ENCODE measurements around the gene GNAQ.
"Not testable (repeated sequence)": the region's sequence is repeated elsewhere in the genome, so short reads cannot be mapped to it uniquely, and the experiment has no call there.

Gene GNAQ

DNA sequence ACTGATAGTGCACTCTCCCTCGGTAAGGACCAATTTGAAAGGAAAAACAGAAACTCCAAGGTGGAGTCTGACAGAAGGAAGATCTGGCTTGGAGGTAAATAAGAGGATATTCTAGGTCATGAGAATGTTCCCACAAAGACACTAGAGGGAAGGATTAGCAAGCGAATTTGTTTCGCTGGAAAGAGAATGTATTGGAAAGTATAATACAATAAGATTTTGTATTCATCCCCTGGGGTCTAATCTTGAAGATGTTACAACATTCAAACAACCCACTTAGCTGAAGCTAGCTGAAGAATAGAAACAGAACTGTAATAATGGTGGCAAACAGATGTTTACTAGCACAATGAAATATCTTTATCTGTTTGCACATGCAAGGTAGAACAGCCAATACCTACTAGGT lies 158.7 kb downstream of the GNAQ start:
- no peak for DNase-seq (ENCODE audit: low read depth)

DNA sequence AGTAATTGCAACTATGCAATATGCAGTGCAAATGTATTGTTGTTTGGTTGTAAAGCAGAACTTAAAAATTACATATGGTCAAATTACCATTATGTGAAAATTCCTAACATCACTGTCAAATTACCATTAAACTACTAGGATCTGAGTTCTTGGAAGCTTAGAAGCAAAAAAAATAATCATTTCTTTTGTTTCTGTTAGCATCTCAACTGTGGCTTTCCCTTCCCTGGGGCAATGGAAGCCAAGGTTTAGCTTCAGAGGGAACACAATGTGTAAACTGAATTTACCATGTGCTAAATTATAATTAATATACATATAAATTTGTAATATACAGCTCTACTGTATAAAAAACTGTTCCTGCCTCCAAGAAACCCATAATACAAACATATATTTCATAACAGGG lies 159.4 kb downstream of the GNAQ start:
- DNase-seq (ENCODE audit: low read depth): no peak

DNA sequence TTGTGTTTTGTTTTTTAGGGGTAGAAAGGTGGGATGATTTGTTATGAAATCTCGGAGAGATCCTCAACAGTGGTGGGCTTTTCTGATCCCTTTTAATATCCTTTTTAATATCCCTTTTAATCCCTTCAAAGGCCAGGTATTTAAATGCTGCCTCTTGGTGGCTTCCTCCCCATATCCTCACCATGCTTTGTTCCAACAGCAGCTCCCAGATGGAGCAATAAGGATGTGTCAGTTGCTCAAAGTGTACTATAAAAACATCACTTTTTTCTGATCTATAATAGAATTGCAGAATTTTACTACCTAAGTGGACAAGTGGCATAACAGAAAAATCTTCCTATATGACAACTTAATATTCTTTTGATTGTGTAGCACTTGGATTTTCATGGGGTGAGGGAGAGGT lies 160.1 kb downstream of the GNAQ start:
- DNase-seq (ENCODE audit: low read depth): no peak

DNA sequence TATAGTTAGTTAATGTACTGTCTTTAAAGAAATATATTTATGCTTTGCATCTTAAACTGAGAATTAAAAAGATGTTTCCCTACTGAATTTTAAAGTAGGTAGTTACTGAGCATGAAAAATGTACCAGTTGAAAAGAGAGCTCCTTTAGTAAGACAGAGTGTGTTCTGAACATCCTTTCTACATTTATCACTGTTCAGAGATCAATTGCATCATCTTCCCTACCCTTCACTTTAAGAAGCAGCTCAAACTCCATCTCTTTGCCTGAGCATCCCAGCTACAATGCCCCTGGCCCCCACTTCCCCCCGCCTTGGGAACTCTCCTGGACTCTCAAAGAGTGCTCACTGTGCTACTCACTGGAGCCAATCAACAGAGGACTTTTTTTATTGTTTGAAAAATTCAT lies 164.7 kb downstream of the GNAQ start:
- no peak for DNase-seq (ENCODE audit: low read depth)

DNA sequence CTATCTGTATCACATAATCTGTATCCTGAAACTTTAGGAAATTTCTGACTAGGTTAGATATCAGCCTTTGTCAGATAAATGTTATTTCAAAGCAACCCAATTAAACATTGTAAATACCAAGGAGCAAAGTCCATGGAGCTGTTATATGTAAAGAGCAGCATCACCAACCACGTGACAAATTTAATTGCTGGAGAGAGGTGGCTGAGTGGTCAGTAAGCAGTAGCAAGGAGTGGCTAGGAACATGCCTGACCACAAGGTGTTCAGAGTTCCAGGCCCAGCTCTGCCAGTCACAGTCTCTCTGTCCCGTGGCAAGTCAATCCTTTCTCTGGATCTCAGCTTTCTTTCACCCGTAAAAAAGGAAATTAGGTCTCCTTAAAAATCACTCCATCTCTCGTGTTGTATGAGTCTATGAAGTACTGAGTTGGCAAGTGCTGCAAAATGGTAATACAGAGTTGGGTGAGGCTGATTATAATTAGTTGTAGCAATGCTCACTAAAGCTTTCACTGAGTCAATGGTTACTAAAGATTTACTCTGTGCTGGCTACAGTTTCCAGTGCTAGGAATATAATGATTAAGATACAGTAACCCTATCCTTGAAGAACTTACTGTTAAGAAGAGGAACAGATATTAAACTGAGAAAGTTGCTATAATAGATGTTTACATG lies 166.1 kb downstream of the GNAQ start:
- DNase-seq (ENCODE audit: low read depth): no peak

DNA sequence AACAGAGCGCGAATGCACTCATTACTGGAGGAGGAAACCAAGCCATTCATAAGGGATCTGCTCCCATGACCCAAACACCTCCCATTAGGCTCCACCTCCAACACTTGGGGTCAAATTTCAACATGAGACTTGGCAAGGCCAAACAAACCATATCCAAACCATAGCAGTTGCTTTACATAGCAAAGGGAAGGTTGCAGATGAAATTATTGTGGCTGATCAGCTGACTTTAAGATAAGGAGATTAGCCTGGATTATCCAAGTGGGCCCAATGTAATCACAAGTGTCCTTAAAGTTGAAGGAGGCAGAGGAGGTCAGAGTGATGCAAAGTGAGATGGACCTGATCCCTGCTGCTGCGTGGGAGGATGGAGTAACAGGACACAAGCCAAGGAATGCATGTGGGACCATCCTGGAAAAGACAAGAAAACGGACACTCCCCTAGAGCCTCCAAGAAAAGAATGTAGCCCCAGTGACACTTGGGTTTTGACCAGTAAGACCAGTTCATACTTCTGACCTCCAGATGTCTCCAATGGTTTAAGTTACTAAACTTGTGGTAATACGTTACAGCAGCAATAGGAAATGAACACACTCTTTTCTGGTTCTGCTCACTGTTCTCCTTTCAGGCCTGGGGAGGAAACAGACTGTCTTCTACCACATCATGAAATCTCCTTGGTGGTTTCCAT lies 167.3 kb downstream of the GNAQ start:
- peak; percentile 35 for DNase-seq (ENCODE audit: low read depth)

DNA sequence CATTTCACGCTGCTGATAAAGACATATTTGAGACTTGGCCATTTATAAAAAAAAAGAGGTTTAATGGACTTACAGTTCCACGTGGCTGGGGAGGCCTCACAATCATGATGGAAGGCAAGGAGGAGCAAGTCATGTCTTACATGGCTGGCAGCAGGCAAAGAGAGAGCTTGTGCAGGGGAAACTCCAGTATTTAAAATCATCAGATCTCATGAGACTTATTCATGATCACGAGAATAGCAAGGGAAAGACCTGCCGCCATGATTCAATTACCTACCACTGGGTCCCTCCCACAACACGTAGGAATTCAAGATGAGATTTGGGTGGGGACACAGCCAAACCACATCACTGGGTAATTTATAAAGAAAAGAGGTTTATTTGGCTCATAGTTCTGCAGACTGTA lies 168.0 kb downstream of the GNAQ start:
- DNase-seq (ENCODE audit: low read depth): not testable (repeated sequence)

DNA sequence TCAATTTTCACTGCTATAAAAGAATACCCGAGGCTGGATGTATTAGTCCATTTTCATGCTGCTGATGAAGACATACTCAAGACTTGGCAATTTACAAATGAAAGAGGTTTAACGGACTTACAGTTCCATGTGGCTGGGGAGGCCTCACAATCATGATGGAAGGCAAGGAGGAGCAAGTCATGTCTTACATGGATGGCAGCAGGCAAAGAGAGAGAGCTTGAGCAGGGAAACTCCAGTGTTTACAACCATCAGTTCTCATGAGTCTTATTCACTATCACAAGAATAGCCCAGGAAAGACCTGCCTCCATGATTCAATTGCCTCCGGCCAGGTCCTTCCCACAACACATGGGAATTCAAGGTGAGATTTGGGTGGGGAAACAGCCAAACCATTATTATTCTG lies 170.7 kb downstream of the GNAQ start:
- not testable (repeated sequence) for DNase-seq (ENCODE audit: low read depth)

DNA sequence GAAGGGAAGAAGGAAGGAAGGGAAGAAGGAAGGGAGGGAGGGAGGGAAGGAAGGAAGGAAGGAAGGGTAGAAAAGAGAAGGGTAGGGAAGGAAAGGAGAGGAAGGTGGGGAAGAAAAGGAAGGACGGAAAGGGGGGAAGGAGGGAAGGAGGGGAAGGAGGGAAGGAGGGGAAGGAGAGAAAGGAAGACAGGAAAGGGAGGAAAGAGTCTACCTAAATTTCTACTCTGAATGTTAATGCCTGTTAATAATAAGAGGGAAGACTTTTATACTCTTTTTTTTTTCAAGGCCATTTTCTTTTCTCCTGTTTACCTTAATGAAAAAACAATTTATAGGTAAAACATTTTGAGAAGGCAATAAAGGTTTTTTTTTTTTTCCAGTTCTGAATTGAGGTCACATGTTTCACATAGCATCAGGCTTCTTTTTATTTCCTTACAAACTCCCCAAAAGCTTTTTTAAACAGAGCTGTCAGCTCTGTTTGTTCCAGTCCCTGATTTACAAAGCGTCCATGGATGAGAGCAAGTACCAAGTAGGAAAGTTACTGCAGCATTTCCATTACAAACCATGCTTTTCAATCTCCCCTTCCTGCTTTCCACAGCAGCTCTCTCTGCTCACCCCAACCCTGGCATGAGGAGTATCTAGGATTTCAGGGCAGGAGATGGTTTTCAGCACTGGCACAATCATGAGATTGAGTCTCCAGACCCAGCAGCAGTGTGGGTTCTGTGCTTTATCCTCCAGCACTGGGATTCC lies 173.9 kb downstream of the GNAQ start:
- no peak for DNase-seq (ENCODE audit: low read depth)

DNA sequence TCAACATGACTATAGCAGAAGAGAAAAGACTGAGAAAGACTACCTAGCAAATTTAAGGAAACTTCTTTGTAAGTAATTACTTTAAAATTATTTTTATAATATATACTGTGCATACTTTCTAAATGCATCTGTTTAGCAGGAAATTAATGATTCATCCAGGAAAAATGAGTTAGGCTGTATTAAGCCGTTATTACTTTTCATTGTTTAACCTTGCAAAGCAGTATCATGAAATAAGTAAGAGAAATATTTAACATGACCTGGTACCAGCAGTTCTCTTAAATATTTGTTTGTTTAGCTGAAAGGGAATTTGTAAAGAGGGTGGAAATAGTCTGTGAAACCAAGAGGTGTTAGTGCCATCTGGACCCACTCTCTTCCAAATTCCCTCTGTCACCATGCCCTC lies 175.0 kb downstream of the GNAQ start:
- no peak for DNase-seq (ENCODE audit: low read depth)

DNA sequence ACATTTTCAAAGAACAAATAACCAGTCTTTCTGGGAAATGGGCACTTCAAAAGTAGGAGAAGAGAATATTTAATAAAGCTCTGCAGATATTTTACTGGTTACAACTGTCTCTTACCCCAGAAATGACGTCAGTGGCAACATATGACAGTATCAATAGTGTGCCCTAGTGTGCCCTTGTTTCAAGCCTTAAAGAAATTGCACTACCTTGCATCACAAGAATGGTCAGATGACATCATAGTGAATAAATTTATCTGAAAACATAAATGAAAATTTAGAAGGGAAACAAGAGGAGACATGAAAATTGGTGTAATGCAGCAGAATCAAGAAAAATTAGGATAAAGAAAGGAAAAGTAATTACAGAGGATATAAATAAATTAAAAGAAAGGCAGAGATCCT lies 176.7 kb downstream of the GNAQ start:
- DNase-seq (ENCODE audit: low read depth): no peak

DNA sequence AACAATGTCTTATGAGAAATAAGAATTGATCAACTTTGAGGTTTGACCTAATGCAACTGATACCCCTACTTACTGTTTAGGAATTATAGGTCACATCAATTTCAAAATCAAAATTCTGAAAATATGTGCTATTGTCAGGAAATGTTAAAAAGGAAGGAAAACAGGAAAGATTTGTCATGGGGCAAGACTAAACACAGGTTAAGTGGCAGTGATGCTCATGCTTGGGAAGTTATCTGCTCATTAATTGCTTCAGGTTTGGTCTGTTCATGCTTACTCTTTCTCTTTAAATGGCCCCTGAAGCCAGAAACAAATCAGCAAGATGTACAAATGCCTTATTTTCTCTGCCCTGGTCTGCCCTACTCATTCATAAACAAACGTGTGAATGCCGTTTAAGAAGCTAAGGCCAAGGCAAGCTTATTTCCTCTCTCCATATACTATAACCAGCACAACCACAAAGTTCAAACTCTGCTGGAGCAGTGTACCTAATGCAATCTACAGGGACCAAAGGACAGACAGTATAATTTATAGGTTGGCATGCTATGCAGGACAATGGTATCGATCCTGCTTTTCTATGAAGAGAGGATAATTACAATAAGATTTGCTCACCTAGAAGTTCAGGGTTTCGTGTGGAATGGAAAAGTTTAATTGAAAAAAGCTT lies 177.2 kb downstream of the GNAQ start:
- DNase-seq (ENCODE audit: low read depth): no peak

DNA sequence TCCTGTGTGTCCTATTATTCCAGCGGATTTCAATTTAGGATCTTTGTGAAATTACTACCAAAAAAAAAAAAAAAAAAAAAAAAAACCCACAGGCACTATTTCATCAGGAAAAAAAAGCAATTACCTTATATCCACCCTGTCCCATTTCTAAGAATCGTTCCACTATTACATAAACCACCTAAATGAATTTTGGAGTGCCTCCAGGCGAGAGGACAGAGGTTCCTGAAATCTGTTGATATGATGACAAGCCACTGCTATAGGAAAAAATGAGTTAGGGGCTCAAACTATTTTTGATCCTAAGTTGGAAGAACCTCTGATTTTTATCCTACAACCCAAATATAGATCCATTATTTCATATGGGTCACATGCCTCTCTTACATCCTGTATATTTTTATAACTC lies 177.9 kb downstream of the GNAQ start:
- DNase-seq (ENCODE audit: low read depth): no peak

DNA sequence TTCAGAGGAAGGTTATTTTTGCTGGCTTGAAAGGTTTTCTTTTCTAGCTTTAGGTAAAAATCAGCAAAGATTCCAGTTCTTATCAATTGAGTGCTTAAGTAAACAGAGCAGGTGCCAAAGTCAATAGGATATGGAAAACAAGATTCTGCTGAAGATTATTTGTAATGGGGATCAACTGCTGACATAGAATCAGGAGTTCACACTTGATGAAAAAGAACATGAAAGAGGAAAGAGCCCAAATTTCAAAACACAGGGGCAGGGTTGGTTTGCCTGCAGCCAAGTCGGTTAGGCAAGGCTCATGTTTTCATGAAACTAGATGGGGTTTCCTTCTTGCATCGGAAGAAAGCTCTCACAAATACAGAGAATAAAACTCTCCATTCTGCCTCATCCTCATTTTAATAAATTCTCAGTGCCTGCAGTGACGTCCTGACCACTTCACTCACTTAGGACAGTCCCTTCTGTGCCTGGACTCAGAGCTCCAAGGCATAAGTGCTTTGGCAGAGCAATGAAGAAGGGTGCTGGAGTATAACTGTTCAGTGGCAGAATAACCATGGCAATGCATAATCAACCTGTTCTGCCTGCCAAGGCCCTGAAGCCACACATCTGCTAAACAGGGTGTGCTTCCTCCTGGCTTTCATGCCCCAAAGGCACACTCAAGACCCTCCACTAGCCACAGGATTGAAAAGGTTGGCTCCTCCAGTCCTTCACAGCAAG lies 179.6 kb downstream of the GNAQ start:
- no peak for DNase-seq (ENCODE audit: low read depth)

DNA sequence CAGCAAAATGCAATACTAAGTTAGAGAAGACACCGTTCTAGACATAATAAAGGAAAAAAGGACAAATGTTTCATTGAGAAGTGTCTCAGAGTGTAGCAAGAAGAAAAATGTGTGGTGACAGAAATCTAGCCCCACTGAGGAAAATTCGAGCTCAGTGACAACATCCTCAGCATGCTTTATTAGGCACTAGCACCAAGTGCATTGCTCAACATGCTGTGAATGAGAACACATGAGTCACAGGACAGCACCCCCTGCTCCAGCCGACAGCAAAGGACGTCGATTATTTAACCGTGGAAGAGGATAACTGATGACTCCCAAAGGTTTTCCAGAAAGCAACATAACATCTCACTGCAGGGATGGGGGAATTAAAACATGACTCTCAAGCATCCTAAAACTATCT lies 182.7 kb downstream of the GNAQ start:
- DNase-seq (ENCODE audit: low read depth): no peak

DNA sequence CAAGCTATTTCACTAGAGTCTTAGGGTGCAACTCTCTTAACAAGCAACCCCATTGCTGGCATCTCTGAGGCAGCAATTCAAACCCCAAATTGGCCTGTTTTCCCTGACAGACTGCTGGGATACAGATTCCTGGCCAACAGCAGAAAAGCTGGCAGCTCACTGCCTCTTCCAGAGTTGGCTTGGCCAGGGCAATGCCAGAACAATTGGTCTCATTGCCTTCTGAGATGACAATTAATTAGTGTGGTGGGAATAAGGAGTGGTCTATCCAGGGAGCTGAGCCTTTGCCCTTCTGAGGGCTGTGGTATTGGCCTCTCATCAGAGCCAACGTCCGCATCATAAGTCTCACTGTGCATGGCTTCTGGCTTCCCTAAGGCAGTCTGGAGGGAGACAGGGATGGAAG lies 183.2 kb downstream of the GNAQ start:
- DNase-seq (ENCODE audit: low read depth): no peak

DNA sequence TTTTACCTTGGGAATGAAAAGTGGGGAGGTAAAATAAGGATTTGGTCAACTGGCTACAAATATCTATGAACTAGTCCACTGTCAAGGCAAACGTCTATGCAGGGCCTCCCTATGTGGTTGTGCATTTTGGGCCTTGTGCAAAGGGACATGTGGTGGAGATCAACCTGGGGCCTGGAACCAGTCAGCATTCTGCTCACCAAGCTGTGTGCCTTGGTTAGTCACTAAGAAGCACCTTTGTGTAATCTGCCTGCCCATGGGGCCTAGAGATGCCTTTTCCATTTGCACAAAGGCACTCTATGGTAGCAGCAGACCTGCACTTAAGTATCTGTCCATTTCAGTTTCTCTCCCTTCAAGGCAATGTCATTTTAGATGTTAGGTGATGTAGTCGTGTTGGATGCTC lies 184.0 kb downstream of the GNAQ start:
- DNase-seq (ENCODE audit: low read depth): no peak

DNA sequence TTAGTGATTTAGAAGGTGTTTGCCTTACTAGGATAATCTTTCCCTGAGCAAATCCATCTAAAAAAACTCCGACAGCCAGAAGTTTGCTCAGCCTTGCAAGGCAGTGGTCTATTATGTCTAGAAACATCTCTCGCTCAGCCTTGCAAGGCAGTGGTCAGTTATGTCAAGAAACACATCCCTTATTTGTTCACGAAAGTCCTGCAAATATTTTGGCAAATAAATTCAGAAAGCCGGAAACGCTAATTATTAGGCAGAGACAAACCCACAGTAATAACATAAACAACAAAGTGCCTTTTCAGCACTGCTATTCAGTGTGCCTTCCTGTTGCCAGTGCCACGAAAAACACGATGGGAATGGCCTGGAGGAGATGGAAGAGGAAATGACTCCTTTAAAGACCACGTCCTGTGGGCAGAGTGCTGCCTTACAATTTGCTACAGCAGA lies 184.5 kb downstream of the GNAQ start:
- no peak for DNase-seq (ENCODE audit: low read depth)

DNA sequence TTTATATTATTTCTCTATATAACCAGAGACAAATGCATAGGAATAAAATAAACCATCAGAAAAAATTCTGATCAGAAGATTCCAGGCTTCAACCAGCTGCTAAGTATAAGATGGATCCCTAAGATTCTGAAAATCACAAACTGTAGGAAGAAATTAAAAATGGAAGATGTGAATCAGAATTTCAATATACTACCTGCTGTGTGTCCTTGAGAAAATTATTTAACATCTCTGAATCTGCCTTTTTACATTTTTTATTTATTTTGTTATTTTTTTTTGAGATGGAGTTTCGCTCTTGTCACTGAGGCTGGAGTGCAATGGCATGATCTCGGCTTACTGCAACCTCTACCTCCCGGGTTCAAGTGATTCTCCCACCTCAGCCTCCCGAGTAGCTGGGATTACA lies 187.2 kb downstream of the GNAQ start:
- no peak for DNase-seq (ENCODE audit: low read depth)

DNA sequence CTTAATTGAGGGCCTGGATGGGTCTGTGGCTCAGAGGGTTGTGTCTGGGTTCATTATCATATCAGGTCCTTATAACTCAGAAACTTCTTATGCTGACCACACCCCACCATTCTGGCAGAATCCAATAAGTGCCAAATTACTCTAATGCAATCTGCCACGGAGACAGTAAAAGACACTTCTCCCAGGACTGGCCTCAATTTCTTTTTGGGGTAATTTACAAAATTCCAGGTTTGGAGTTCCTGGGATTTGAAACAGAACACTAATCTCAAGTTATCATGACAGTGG lies 187.8 kb downstream of the GNAQ start:
- no peak for DNase-seq (ENCODE audit: low read depth)

DNA sequence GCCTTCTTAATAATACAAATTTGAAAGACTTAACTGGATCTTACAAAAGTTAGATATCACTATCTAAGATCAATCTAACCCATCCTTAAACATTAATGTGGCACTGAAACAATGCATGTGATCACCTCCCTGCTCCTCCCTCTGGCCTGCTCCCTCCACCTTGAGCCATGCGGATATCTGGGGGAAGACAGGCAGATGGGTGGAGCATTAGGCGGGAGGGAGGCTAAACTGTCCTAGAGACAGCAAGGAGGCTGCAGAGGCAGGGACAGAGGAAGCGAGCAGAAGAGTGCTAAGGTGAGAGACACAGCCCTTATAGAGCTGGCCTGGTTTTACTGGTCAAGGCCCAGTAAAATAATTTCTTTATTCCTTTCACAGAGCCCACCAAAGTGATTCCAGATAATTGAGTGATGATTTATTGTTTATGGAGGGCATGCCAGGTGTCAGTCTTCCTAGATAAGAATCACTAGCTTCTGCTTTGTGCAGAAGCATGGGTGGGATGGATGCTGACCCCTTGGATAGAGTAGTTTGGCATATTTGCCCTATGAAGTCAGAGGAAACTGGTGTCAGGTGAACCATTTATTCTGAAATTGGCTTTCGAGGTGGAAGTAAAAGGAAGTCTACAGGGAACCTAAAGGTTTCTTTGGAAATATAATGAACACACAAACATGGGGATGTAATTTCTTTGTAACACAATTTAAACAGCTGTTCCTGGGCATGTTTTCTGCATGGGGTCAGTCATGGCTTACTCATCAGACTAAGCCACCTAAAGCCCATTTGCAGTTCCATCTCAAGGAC lies 188.3 kb downstream of the GNAQ start:
- DNase-seq (ENCODE audit: low read depth): no peak

All from HS-27A (cell line).